Activated gamma-delta T cell treated with Interleukin-2 at 50 U/mL for 16 hours (primary cell): ENCODE results near the gene COMMD6.
"Not testable (repeated sequence)": the region's sequence is repeated elsewhere in the genome, so short reads cannot be mapped to it uniquely, and the experiment has no call there.

Experiments used
- DNase-seq: peaks from one replicate; pipeline ENCODE4 v3.0.0-alpha.2; 2020

Gene COMMD6

DNA sequence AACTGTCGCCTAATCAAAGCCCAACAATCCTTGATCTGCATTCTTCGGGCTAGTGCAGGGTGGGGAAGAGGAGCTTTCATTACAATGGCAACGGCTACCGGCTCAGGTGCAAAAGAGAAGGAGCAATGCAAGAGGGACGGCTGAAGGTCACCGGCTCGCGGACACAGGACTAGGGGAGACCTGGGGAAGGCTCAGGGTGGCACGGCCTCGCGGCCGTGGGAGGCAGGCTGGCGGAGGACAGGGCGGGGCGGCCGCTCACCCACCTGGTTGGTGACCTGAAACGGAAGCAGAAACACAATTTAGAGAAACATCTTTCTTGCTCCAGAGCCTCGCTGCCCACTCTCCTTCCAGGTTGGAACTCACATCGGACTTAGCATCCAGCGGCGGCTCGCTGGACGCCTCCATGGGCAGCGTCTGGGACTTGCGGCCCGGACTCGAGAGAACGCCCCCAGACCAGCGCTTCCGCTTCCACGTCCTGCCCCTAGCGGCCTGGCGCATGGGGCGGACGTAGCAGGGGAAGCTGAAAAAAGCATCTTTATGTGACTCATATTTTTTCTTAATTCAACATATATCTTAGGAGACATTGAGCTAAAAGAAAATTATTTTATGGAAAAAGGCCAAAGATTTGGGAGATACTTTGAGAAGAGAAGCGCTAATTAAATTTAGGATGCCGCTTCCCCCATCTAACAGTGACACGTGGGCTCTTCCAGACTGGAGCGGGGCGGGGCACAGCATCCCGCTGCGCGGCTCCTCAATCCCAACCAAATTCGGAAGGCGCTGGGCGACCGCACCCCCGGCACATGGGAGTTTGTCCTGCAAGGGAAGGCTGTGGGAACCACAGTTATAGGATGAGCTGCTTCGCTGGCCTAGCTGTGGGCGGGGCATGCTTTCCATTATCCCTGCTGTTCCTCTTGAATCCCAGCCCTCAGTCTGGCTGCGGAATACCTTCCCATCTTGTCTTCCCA, at the start of gene COMMD6:
COMMD6 (minus strand) TSS at position 441 of the 965 bp plus-strand sequence; CDS start at position 405, 36 bp downstream.
- peak; percentile 60 for DNase-seq

DNA sequence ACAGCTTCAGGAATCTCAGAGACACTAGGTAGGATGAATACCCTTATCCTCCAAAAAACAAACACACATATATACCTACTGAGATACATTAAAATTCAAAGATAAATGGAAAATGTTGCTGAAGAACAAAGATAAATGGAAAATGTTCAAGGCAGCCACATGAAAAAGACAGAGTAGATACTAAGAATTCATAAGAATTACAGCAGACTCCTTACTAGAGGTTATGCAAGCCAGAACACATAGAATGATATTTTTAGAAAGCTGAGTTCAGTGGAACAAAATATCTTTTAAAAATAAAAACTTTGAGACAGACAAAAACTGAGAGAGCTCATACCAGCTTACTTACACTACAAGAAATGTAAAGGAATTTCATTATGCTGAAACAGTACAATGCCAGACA, 47.5 kb upstream of the COMMD6 start:
- DNase-seq = no peak

GRCh38 chr13:75583091-75583490, 45.5 kb upstream of the COMMD6 start:
- DNase-seq = no peak

DNA sequence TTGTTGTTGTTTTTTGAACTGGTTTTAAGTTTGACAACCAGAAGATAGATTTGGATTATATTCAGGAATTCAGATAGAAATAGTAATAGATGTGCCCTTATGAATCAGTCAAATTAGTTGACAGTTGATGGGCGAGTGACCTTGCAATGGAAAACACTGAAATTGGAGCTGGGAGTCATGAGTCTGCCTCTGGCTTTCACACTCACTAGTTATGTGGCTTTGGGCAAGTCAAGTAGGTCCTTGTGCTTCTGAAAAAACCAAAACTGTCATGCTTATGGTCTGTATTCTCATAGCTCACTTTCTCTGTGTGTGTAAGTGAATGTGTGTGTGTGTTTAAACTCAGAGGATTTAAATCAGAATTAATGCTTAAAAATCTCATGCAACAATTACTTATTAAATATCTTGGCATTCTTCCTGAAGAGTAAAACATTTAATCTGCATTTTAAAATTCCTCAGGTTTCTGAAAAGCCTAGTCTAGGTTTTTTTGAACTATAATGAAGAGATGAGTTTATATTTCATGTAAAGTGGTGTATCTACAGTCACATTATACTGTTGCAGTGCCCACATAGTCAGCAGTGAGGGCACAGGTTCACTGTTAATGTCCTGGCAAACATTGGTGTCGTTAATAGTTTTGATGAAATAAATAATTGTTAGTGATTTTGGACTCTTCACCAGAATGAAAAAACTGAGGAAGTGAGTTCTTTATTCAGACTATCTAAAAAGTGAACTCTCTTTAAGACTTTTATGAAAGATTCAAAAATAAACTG, 44.4 kb upstream of the COMMD6 start:
- DNase-seq = no peak

DNA sequence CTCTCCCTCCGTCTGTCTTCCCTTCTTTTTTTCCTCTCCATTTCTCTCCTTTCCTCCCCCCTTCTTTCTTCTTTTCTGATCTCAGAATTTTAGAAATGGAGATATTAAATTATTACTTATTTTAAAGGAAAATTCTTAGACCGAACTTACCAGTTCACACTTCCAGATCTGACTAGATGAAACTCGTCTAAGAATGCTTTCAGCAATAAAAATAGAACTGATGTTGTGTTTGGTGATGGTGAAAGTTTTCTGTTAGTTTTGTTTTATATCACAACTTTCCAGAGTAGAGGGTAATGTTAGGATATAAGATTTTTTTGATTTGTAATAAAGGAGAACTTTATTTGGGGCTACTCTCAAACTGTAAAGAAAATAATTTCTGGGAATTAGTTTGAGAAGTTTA, 41.9 kb upstream of the COMMD6 start:
- DNase-seq = no peak

- DNase-seq = no peak
These were observed 31.9 kb upstream of the COMMD6 start for GRCh38 chr13:75569576-75569975.

GRCh38 chr13:75566658-75567057, 29.0 kb upstream of the COMMD6 start:
- DNase-seq = no peak

- DNase-seq = no peak
These were observed 20.7 kb upstream of the COMMD6 start for GRCh38 chr13:75558145-75558840.

DNA sequence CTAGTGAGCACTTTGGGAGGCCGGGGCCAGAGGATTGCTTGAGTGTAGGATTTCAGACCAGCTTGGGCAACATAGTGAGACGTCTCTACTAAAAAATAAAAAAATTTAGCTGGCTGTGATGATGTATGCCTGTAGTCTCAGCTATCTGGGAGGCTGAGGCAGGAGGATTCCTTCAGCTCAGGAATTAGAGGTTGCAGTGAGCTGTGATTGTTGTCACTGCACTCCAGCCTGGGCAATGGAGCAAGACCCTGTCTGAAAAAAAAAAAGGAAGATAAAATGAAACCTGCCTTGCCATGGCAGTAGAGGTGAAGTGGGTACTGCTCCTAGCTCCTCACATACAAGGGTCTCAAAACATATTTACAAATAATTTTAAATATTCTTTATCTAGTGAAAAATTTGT, 19.3 kb upstream of the COMMD6 start:
- DNase-seq = no peak

DNA sequence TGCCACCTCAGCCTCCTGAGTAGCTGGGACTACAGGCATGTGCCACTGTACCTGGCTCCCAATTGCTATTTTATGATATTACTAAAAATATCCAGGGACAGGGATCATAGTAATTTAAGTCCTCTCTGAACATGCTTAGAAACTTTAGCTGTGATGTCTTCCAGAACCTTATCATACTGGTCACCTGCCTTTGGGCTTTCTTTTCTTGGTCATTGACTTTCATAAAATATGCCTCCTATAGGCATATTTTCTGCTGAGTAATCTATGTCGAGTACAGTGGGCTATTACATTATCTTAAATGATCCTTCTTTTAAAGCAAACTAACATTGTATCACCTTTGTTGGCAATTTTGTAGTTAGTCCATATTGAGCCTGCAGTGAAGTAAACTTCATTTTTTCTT, 18.2 kb upstream of the COMMD6 start:
- no peak for DNase-seq

DNA sequence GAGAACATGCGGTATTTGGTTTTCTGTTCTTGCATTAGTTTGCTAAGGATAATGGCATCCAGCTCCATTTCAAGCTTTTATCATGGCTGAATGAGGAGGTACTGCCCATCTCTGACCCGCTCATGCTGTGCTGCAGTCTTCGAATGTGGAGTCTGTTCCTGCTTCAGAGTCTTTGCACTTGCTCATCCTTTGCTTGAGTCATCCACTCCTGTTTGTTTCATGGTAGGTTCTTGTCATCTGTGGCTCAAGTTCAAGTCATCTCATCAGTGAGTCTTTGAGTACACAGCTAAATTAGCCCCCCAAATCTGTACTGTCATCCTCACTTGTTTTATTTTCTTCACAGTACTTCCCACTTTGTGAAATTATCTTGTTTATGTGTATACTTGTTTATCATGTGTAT, 17.3 kb upstream of the COMMD6 start:
- no peak for DNase-seq

DNA sequence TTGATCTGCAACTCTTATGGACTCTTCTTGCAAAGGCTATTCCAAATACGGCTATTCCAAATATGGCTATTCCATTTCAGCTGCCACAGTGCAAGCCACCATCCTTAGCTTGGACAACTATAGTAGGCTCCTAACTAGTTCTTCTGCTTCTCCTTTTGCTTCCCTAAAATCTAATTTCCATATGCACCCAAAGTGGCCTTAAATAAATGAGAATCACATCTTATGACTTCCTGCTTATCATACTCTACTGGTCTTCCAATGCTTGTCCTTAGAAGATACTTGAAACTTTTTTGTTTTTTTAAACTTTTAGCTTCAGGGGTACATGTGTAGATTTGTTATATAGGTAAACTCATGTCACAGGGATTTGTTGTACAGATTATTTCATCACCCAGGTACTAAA, 16.8 kb upstream of the COMMD6 start:
- no peak for DNase-seq

GRCh38 chr13:75550159-75550567, 12.5 kb upstream of the COMMD6 start:
- DNase-seq = no peak

DNA sequence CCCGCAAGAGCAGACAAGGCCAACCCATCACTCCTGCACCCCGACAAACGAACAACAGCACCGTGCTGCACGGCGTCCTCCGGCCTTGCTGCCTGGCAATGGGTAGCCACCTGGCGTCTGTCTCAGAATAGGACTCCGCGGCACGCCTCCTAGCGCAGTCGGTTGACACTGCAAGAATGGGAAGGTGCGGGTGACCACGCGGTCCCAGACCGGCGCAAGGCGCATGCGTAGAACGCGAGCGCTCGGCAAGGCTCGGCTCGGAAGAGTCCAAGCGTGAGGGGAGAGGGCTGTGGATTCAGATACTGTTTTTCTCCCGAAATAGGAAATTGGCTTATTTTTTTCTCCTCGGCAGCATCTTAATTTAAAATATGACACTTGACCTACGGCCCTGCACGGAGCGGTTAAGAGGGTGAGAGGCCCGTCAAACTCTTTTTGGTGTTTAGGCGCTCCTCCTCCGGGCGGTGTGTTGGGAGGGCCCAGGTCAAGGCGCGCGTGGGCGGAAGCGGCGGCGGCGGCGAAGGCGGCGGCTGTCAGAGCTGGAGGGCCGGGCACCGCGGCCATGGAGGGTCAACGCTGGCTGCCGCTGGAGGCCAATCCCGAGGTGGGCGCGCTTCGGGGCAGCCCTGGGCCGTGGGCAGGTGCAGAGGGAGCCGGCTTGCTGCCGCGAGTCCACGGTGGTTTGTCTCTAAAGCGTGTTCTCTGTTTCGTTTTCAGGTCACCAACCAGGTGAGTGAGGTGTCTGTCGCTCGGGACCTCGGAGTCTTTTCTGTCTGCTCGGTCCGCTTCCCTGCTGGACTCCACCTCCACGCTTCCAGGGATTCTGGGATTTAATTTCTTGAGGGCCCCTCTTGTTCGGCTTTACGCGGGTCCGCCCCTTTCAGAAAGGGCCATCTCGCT, 11.9 kb upstream of the COMMD6 start, which contains the start of gene UCHL3:
UCHL3 (plus strand) TSS at position 530 of the 897 bp plus-strand sequence; CDS start at position 560, 30 bp downstream.
- peak; percentile 98 for DNase-seq

- DNase-seq = no peak
These were observed 10.3 kb upstream of the COMMD6 start for GRCh38 chr13:75547917-75548316.

DNA sequence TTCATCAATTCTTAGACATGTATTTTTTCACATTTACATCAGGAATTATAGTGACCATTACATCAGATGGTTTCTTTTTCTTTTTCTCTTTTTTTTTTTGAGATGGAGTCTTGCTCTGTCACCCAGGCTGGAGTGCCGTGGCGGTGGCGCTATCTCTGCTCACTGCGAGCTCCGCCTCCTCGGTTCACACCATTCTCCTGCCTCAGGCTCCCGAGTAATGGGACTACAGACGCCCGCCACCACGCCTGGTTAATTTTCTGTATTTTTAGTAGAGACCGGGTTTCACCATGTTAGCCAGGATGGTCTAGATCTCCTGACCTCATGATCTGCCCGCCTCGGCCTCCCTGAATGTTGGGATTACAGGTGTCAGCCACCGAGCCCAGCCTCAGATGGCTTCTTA, 7.7 kb upstream of the COMMD6 start:
- not testable (repeated sequence) for DNase-seq

GRCh38 chr13:75544681-75545330, 7.2 kb upstream of the COMMD6 start:
- DNase-seq = no peak

DNA sequence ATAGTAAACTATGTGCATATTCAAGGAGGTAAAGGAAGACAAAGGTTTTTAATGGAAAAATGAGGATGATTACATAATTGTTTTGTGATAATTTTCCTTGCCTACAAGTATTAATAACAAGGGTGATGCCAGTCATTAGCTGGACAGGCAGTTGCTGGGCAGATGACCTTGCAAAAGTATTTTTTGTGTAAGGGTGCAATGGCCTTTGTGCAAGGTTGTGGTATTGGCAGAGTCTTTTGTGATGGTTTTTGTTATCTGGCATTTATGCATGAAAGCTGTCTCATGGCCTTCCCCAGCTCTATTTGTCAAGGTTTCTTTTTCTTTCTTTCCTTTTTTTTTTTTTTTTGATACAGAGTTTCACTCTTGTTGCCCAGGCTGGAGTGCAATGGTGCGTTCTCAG, 4.3 kb upstream of the COMMD6 start:
- no peak for DNase-seq

DNA sequence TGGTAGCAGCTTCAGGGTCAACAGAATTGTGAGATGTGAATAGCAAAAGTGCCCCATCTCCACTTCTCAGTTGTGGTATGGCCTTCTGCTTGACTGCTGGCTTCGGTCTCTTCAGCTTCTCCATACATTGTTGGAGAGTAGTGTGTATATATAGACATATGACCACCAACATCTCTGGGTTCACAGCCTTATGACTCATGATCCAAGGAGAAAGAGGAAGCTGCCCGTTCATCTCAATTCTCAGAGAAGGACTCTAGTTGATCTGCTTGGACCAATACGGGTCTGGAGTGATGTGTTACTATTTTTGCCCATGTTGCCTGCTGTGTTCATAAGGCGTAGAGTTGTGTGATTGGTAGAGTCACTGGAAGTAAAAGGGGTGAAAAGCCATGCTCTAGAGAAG, 3.6 kb upstream of the COMMD6 start:
- DNase-seq = no peak

GRCh38 chr13:75533861-75534260, 3.8 kb downstream of the COMMD6 start:
- no peak for DNase-seq

DNA sequence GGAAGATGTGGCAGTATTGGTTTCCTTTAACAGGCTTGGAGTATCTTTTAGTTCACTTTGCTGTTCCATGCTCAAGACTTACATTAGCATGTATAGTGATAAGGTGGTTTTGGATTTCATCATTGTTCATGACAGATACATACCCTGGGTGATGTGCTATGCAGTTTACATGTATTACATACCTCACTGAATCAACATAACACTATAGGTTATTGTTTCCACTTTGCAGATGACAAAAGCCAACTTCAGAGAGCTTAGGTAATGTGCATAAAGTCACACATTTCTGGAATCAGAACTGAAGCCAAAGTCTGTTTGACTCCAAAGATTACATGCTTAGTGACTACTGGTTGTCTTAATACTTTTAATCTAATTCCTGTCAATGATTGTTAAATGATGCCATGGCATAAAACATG, 7.1 kb downstream of the COMMD6 start:
- DNase-seq = no peak

DNA sequence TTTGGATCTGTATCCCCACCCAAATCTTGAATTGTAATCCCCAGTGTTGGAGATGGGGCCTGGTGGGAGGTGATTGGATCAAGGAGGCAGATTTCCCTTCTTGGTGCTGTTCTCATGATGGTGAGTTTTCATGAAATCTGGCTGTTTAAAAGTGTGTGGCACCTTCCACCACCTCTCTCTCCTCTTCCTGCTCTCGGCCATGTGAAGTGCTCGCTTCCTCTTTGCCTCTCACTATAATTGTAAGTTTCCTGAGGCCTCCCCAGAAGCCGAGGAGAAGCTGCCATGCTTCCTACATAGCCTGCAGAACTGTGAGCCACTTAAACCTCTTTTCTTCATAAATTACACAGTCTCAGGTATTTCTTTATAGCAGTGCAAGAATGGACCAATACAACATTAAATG, 15.7 kb downstream of the COMMD6 start:
- no peak for DNase-seq
